ENCODE measurements around the gene PRKCD. TPM values are rescaled to one million over a fixed set of nuclear protein-coding genes. Genes with fewer than 3 reads are reported as not detected.

The PRKCD gene
- total and polyA plus RNA-seq, 2 of the 4 experiments (the other 2 are of a cell fraction) = 4.3 to 19.0 TPM

- no peaks in the 10 kb centered on the region for H3K36me3 ChIP-seq (ENCODE audit: control insufficient read depth, insufficient read depth, low read length)
- H4K91ac ChIP-seq (ENCODE audit: insufficient read depth, low read depth, low read length) = no peak overlapping the region
- TF ChIP-seq MAZ (IDR thresholded peaks at IDR 0.05; ENCODE audit: borderline replicate concordance, low read depth, low read length) (no peak), FOS (IDR thresholded peaks at IDR 0.05; ENCODE audit: low read depth, low read length) (no peak), MXI1 (IDR thresholded peaks at IDR 0.05; ENCODE audit: borderline replicate concordance, low read depth, low read length) (no peak), RFX5 (IDR thresholded peaks at IDR 0.05; ENCODE audit: low read depth, low read length) (no peak), MAFK (IDR thresholded peaks at IDR 0.05; ENCODE audit: low read depth, low read length) (no peak), SMC3 (IDR thresholded peaks at IDR 0.05; ENCODE audit: low read depth, low read length) (no peak), CTCF (conservative IDR thresholded peaks at IDR 0.05; ENCODE audit: low read depth, low read length) (no peak), BHLHE40 (IDR thresholded peaks at IDR 0.05; ENCODE audit: low read depth, low read length) (no peak), ELK1 (IDR thresholded peaks at IDR 0.05; ENCODE audit: borderline replicate concordance, low read depth, low read length) (no peak)
- H3K23ac ChIP-seq (ENCODE audit: low read depth, low read length) = no peak overlapping the region
- H2BK120ac ChIP-seq (ENCODE audit: low read depth, low read length) = no peak overlapping the region
- H2BK20ac ChIP-seq (ENCODE audit: low read depth, low read length) = no peak overlapping the region
- 75% methylated on average over 1 of the region's 11 CpGs; no CpG with 5 or more reads in 1 of the 2 experiments for WGBS, 2 experiments (ENCODE audit: extremely low coverage in 2 of 2, insufficient read length in 1 of 2)
- H3K18ac ChIP-seq (ENCODE audit: low read depth, low read length) = no peak overlapping the region
- no peaks in the 10 kb centered on the region; the same call in none of the 2 replicates for H3K27me3 ChIP-seq (ENCODE audit: control insufficient read depth, insufficient read depth, low read length)
- H2AK9ac ChIP-seq (replicated peaks; ENCODE audit: low read depth, low read length, poor library complexity) = peak overlapping the region; percentile 15
- H3K56ac ChIP-seq (ENCODE audit: extremely low read depth, insufficient read depth, low read length) = no peak overlapping the region
- H4K5ac ChIP-seq (ENCODE audit: low read depth, low read length) = no peak overlapping the region
- H3K9me3 ChIP-seq (ENCODE audit: control insufficient read depth, insufficient read depth, low read length) = no peaks in the 10 kb centered on the region
- no peaks in the 10 kb centered on the region for H3K9me1 ChIP-seq (ENCODE audit: insufficient read depth, low read length)
- H2BK5ac ChIP-seq (ENCODE audit: low read depth, low read length, poor library complexity, severe bottlenecking) = no peak overlapping the region
- H3K14ac ChIP-seq (replicated peaks; ENCODE audit: low read depth, low read length) = no peak overlapping the region
- peak; percentile 71 for ATAC-seq (ENCODE audit: low read depth)
- H3K4me1 ChIP-seq (ENCODE audit: control insufficient read depth, insufficient read depth, low read length) = peaks cover 5% of the 10 kb centered on the region
- H3K9ac ChIP-seq (ENCODE audit: low read depth, low read length) = no peak overlapping the region
- H3K27ac ChIP-seq (ENCODE audit: insufficient read depth, low read length) = no peak overlapping the region
- peak overlapping the region; percentile 27 for H2AFZ ChIP-seq (replicated peaks; ENCODE audit: low read length, poor library complexity)
- intact Hi-C loops (cut with micrococcal nuclease) = no loop called here
- H4K8ac ChIP-seq (ENCODE audit: low read depth in 2 of 2, low read length in 2 of 2) = no peak overlapping the region
- peak; percentile 28 for DNase-seq
- in situ Hi-C loops (cut with MboI; ENCODE audit: low sequenced_read_pairs) = no loop called here
- H3K4me3 ChIP-seq (ENCODE audit: insufficient read depth, low read depth, low read length) = no peak overlapping the region
- no peaks in the 10 kb centered on the region for H4K20me1 ChIP-seq (ENCODE audit: insufficient read depth, low read length)
- CTCF ChIA-PET = interaction anchor here (0.9 kb wide), 1 partner anchor 13 kb away, joined by 3 read pairs; the partner anchor contains the start of gene PRKCD
- no peak overlapping the region for H2BK15ac ChIP-seq (ENCODE audit: low read depth, low read length)
- dilution Hi-C loops (cut with HindIII; ENCODE audit: low sequenced_read_pairs, unreplicated experiment) = no loop called here
- H3K79me1 ChIP-seq (ENCODE audit: low read depth in 1 of 2, low read length in 2 of 2) = no peaks in the 10 kb centered on the region
- H2AK5ac ChIP-seq (ENCODE audit: low read depth, low read length) = no peak overlapping the region
- H3K4me2 ChIP-seq (ENCODE audit: low read depth, low read length) = no peak overlapping the region
- no TSS peak for BruUV-seq (replicated peaks)
- H3K4ac ChIP-seq (ENCODE audit: low read depth, low read length) = no peak overlapping the region
- POLR2A ChIA-PET (ENCODE audit: unreplicated experiment) = no interaction called here
Observed at GRCh38 chr3:53147151-53147902, 13.7 kb upstream of the PRKCD start.

Data from IMR-90 (cell line).